Measurements from ENCODE around the gene AQR. TPM values are rescaled to one million over a fixed set of nuclear protein-coding genes. Genes with fewer than 3 reads are reported as not detected.
"Not testable (repeated sequence)": the region's sequence is repeated elsewhere in the genome, so short reads cannot be mapped to it uniquely, and the experiment has no call there.

The AQR gene
- 39.1 TPM for total RNA-seq

DNA sequence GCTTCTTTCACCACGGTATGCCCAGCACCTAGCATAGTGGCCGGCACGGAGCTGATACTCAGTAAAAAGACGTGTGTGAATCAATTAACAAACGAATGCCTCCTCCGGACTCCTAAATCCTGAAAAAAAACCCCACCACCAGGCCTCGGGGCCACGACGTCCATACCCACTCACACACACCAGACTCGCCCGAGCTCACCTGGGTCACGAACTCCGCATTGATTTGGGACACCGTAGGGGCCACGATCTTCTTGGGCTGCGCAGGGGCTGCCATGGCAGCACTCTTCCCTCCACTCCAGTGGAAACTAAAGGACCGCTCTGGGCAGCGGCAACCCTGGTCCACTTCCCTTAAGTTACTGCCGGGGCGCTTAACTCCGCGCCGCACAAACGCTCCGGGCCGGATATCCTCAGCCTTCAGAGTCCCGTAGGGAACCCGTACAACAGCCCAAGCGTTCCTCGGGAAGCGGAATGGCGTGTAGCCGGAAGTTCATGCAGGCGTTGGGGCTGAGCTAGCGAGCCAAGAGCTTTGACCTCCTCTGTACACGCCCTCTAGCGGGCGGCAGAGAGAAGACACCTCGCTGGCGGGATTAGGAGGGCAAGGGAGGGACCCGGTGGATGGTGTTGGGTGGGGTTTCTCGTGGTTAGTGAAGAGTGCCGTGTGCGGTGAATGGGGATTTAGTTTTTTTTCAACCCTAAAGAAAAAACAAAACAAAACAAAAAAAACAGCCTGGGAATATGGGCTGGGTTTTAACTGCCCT, at the start of gene AQR:
TSS of gene AQR (minus strand) at position 403 of the 758 bp plus-strand sequence. CDS start at position 274, 129 bp downstream.
- DNase-seq (ENCODE audit: low spot score in 2 of 2) (peak; percentile 62 to 86), FAIRE-seq (no peak)

DNA sequence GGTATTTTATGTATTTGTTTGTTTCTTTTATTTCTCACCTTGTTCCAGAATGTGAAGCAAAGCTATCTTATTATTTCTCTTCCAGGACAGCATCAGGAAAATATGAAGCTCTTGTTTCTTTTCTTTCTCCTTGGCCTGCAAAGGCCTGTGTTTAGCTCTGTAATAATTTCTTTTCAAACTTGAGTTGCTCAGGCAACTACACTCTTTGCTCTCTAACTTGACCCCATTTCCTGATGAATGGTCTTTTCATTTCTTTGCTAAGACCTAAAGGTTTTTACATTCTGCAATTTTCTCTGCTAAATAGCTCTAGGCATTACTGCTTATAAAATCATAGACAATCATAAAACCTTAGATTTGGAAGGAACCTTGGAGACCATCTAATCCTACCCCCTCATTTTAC, 44.7 kb upstream of the AQR start:
- DNase-seq (ENCODE audit: low spot score in 2 of 2) = no peak
- no peak for FAIRE-seq

DNA sequence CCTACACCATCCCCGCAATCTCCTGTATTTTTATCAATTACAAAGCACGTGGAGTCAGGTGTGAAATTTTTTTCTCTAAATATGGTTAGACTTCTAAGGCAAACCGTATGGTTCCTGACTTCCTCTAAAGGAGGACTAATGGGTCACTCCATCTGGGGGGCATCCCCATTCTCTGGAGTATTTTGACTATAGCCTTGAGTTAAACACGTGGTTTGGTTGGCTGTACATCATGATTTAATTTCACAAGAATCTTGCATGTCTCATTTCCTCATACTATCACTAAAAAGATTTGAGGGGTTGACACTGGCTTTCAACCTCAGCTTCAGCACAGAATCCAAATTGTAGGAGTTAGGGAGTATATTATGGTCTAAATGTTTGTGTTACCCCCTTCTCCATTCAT, 43.8 kb upstream of the AQR start:
- DNase-seq (ENCODE audit: low spot score in 2 of 2) (no peak), FAIRE-seq (no peak)

DNA sequence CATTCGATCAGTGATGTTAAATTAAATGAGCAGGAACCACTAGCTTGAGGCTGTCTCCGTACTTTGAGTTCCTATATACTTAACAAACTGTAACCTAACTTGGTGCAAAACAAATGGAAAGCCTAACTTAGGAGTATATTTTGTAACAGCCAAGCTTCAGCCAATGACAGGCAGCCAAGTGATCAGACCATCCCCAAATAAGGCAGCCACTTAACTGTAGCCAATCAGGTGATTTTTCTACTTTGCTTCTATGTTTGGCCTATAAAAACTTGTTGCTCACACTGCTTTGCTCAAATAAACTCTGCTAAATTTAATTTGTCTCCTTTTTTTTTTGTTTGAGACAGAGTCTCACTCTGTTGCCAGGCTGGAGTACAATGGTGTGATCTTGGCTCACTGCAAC, 37.9 kb upstream of the AQR start:
- DNase-seq (ENCODE audit: low spot score in 2 of 2) (no peak), FAIRE-seq (no peak)

DNA sequence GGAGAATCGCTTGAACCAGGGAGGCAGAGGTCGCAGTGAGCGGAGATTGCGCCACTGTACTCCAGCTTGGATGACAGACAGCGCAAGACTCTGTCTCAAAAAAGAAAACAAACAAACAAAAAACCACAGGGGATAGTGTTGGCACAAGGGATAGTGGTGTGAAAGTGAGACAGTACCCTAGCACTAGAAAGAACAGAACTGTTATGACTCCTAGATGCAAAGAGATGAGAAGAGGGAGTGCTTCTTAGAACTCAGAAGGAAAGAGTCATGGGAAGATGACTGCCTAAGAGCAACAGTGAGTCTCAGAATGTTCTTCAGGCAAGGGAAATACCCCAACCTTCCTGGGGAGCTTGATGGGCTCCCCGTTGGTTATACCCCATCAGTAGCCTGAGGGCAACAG, 36.4 kb upstream of the AQR start:
- FAIRE-seq (no peak), DNase-seq (ENCODE audit: low spot score in 2 of 2) (no peak)

DNA sequence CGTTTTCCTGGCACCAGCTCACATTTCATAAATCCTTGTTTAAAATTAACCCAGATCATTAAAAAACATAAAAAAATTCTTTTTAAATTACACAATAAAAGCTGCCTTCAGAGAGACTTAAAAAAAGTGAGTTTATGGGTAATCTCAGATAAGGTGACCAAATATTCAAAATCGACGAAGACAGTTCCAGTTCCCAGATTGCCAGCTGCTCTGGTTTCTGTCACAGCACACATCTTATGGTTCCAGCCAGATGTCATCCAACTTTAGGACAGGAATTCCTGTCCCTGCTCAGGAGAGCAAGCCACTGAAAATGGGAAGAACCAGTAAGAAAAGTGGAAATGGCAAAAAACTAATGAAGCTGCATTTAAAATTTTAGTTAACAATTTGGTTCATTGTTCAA, 34.4 kb upstream of the AQR start:
- FAIRE-seq (no peak), DNase-seq (ENCODE audit: low spot score in 2 of 2) (no peak)

DNA sequence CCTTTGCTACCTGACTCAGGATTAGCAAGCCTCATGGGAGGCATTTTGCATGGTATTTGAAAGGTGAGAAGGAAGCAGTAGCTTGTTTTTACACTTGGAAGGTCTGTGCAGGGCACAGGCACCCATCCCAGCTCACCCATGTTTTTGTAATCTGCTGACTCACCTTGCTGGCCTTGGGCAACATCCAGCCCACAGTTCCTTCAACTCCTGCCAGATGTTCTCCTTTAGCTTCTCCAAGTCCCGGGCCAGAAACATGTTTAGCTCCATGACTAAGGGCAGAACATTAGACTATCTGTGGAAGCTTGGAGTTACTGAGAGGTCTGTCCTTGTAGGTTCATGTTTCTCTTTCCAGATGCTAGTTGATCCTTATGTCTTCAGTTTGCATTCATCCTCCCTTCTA, 31.0 kb upstream of the AQR start:
- DNase-seq (ENCODE audit: low spot score in 2 of 2) (no peak), FAIRE-seq (no peak)

DNA sequence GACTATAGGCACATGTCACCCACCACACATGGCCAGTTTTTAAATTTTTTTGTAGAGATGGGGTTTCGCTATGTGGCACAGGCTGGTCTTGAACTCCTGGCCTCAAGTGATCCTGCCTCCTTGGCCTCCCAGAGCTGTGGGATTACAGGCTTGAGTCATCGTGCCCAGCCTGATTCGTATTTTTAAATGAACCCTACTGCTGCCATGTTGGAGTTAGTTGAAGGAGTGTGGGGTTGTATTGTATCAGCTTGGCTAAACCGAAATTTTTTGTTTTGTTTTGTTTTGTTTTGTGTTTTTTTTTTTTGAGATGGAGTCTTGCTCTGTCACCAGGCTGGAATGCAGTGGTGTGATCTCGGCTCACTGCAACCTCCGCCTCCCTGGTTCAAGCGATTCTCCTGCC, 30.4 kb upstream of the AQR start:
- DNase-seq (ENCODE audit: low spot score in 2 of 2) (no peak), FAIRE-seq (no peak)

DNA sequence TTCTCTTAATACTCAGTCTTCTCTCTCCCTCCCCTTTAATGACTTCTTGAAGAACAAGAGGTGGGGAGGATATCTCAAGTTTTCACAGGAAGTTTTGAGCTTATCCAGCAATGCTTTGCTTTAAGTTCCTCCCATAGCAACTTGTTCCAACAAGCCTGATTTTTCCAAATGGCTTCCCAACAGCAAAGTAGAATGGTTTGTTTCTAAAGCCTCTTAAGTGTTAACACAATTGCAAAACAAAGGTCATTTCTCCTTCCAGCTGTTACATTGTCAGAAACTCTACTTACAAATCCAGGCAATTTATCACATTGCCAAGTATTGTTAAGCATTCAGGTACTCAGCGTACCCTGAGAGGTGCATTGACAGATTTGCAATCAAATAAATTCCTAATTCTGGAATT, 25.4 kb upstream of the AQR start:
- no peak for DNase-seq (ENCODE audit: low spot score in 2 of 2)
- FAIRE-seq = no peak

DNA sequence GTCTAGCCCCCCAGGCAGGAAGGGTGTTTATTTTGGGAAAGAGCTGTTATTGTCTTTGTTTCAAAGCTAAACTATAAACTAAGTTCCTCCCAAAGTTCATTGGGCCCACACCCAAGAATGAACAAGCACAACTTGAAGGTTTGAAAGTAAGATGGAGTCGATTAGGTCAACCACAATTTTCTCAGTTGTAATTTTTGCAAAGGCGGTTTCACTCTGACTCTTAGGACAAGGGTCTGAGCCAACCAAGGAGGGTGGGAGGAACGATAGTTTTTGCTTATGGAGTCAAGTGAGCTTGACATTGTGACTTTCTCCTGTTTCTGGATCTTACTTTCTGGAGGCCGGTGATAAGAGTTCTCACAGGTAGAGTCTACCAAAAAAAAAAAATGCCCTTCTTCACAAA, 24.3 kb upstream of the AQR start:
- DNase-seq (ENCODE audit: low spot score in 2 of 2) = no peak
- FAIRE-seq = no peak

DNA sequence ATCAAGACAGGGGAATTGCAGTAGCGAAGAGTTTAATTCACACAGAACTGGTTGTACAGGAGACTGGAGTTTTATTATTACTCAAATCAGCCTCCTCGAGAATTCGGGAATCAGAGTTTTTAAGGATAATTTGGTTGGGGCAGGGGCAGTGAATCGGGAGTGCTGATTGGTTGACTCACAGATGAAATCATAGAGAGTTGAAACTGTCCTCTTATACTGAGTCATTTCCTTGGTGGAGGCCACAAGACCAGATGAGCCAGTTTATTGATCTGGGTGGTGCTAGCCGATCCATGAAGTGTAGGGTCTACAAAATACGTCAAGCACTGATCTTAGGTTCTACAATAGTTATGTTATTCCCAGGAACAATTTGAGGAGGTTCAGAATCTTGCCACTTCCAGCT, 23.9 kb upstream of the AQR start:
- DNase-seq (ENCODE audit: low spot score in 2 of 2) (no peak), FAIRE-seq (no peak)

DNA sequence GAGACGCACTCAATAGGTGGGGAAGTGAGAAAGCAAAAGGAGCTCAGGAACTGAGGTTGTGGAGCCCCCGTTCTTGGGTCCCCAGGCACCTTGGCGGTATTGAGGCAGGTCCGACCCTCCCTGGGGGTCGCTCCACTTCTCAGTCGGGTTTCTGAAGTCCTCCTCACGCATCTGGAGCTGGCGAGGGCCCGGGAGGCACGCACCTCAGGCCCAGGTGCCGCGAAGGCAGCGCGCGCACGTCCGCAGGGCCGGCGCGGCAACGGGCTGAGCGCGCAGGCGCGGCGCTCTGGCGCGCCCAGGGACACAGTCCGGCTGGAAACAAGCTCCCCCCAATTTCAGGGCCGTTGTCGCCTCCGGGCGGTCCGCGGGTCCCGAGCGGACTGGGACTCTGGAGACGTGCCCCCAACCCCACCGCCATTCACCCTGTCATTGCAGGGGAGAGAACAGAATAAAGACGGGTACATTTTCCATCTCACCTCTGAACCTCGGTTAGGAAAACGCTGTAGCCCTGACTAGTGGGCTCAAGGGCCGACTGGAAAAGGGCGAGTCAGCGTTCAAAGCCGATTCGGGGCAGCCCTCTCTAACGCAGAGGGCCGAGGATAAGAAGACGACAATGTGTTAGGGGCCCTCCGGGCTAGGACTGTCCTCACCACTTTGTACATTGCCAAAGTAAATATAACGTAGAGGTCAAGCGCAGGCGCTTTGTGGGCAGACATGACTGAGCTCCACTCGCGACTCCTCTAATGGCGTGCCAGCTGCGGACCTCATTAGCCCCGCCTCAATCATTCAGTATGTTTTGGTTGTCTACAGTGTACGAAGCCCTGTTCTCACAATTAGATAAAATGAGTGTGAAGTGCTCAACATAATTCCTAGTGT, 18.7 kb upstream of the AQR start, which contains the start of gene ZNF770:
TSS of gene ZNF770 (minus strand) at position 261 of the 876 bp plus-strand sequence. CDS start 4,853 bp downstream, outside the sequence.
- peak; percentile 78 to 82 for DNase-seq (ENCODE audit: low spot score in 2 of 2)
- FAIRE-seq = no peak

DNA sequence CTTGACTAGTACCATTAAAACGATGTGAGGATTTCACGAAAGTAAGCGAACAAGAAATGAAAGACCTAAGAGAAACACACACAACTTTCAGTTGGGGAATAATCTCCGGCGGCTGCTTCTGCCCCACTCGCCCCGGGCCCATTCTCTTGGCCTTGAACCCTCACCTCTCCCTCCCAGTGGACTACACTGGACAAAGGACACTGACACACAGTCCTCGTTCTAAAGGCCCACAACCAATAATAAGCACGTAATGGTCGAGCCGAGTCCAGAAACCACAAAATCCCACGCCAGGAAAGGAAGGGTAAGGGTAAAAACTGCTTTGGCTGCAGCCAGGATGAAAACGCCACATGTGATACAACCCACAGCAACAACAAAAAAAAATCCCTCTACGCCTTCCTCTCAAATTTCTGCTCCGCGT, 18.1 kb upstream of the AQR start:
- no peak for FAIRE-seq
- DNase-seq (ENCODE audit: low spot score in 2 of 2) = peak in 1 of 2 donors; percentile 35

DNA sequence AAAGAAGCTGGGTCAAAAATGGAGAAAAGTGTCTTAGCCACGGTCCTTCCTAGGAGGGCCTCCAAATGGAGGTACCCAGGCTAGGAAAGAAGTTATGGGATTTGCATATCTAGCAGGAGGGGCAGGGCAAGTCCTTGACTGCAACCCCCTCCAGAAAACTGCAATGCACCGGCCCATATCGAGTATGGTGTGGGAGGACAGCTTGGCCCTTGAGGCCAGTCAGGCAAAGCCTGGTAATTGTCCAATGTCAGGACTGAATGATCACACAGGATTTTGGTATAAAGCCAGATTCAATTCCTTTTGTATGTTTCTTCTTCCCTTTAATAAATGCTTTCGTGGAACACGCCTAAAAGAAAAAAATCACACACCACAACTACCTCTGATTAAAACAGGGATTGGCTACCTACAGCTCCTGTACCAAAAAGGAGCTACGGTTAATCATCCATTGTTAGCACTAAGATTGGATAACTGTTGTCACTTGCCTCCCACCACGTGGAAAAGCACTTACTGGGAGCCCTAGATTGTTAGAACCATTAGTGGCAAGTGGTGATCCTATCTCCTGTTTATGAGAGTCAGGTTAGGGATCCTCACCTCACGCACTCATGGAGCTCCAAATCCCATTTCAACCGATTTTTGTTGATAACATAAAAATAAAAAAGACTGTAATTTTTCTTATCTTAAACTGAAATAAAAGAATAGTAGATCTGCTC, 17.4 kb upstream of the AQR start:
- DNase-seq (ENCODE audit: low spot score in 2 of 2) (no peak), FAIRE-seq (no peak)

DNA sequence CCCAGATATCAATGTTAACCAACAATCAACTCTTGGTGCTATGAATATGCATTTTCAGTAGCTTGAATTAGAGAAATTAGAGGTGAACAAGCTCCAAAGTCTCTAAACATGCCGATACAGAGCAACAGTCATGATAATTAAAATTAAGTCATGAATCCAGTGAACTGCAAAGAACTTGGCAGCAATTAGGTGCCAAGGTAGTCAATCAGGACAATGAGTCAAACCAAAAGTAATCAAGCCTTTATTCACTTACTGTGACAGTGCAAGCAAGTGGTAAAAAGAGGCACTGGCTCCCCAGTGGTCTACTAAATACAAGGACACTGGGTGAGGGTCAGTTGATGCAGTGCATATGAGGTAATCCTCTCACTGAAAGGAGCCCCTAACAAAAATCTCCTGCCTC, 16.8 kb upstream of the AQR start:
- DNase-seq (ENCODE audit: low spot score in 2 of 2) = no peak
- no peak for FAIRE-seq

DNA sequence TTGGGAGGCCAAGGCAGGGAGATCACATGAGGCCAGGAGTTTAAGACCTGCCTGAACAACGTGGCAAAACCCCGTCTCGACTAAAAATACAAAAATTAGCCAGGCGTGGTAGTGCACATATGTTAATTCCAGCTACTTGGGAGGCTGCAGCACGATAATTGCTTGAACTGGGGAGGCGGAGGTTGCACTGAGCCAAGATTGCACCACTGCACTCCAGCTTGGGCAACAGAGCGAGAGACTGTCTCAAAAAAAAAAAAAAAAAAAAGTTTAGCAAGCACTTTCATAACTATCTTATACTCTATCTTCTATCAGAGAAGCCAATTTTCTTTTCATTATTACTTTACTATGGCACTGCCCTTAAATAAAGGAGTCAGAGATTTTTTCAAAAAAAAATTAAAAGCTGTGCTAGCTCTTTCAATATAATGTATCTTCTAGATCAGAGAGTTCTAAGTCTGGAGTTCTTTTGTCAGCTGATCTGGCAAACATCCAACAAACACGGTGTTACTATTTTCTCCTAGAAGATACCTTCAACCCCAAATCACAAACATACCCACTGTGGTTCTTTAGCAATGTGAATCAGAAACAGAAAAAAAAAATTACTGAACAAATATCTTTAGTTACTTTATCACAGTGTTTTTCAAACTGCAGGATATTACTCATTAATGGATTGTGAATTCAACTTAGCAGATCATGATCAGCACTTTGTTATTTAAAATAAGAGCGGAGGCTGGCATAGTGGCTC, 15.5 kb upstream of the AQR start:
- no peak for DNase-seq (ENCODE audit: low spot score in 2 of 2)
- no peak for FAIRE-seq

DNA sequence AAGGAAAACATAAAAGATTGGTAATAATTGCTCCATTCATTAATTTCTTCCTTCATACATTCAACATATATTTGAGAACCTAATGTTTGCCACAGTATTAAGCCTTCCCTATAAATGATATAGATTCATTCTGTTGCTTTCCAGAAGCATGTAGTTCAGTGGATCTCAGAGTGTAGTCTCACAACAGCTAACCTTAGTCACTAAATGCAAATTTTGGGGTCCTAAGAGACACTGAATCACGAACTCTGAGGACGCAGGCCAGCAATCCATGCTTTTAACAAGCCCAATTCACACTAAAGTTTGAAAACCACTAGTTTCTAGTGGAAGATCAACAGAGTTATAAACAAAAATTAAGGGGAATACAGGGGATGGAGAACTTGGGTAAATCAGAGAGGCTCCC, 7.2 kb upstream of the AQR start:
- DNase-seq (ENCODE audit: low spot score in 2 of 2) = no peak
- no peak for FAIRE-seq

DNA sequence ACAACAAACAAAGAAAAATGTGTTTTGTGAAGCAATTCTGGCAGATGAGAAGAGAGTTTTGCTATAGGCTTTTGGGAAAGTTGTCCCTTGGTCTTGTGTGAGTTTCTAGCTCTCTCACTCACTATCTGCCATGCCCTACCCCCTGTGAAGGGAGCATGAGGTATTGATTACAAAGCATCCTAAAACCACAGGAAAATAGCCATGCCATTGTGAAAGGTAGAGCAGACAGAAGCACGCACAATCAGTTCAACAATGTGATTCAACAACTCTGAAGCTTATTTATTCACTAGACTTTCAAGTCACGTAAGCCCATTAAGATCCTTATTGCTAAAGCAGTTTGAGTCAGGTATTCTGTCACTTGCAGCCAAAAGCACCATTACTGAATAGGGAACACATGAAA, 6.5 kb upstream of the AQR start:
- DNase-seq (ENCODE audit: low spot score in 2 of 2) = no peak
- FAIRE-seq = no peak

DNA sequence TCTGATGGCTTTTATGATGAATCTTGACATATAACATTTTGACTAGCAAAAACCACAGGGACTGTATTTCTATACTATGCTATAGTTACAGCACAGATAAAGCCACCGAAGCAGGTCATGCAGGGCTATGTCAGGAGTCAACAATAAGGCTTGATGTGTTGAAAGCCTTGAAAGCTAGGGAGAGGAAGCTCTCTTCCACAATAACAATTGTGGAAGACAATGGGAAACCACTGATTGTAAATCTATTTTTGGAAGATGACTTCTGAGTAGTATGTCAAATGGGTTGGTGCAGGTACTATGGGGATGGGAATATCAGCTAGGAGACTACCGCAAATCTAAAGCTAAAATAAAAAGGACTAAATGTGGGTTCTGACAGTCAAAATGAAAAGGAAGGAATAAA, 4.0 kb upstream of the AQR start:
- FAIRE-seq = no peak
- DNase-seq (ENCODE audit: low spot score in 2 of 2) = no peak

DNA sequence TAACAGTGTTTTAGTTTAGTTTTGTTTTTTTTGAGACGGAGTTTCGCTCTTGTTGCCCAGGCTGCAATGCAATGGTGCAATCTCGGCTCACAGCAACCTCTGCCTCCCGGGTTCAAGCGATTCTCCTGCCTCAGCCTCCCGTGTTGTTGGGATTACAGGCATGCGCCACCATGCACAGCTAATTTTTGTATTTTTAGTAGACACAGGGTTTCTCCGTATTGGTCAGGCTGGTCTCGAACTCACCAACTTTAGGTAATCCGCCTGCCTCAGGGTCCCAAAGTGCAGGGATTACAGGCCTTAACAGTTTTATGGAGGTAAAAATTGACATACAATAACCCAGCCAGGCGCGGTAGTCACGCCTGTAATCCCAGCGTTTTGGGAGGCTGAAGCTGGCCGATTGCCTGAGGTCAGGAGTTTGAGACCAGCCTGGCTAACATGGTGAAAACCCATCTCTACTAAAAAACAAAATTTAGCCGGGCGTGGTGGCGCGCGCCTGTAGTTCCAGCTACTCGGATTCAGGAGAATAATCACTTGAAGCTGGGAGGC, 629 bp upstream of the AQR start:
- FAIRE-seq; DNase-seq (ENCODE audit: low spot score in 2 of 2): not testable (repeated sequence)
